ENCODE data around the gene KRT78. TPM values are rescaled to one million over a fixed set of nuclear protein-coding genes. Genes with fewer than 3 reads are reported as not detected.
"Not testable (repeated sequence)": the region's sequence is repeated elsewhere in the genome, so short reads cannot be mapped to it uniquely, and the experiment has no call there.

Gene KRT78
- total RNA-seq, 1 donor from 2014 or later = not detected

- intact Hi-C loops (cut with micrococcal nuclease) = no loop called here
These were observed 22.7 kb upstream of the KRT78 start for GRCh38 chr12:52871291-52872039.

DNA sequence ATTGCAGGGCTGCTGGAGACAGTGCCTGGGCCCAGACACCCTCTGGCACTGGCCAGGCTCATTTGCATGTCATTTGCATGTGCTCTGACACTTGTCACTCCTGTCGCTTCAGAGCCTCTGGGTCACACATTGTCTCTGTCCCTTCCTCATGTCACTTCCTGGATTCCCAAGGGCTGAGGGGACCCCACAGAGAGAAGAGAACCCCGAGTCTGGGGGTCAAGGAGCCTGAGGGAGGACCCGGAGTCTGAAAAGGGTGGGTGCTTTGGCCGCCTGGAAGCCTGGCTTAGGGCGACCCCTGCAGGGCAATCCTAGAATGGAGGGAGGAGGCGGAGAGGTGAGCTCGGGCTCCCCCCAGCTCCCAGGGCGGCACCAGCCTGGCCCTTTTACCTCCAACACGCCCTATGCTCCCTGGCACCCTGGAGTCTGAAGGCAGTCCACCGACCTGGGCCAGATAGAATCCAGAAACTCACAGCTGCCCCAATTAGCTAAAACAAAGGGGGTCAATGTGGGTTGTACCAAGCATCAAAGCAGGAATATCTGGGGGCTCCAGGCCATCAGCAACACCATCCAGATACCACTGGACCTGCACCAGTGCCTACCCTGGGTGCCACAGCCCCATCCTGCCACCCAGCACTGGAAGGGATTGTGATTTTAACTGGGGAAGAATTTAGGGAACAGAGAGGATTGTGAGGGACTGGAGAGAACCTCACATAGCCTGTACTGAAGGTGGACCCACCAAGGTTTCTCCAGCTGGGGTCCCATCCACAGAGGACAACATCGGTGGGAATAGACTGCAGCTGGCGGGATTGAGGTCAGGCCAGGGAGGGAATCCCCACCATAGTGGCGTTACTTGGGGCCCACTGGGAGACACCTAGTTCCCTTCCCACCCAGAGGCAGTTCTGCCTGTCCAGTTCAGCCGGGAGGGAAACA lies 21.8 kb upstream of the KRT78 start:
- intact Hi-C loops (cut with micrococcal nuclease) = loop anchor here (1.0 kb wide), 1 partner anchor 287 kb away; no protein-coding TSS in a partner anchor

DNA sequence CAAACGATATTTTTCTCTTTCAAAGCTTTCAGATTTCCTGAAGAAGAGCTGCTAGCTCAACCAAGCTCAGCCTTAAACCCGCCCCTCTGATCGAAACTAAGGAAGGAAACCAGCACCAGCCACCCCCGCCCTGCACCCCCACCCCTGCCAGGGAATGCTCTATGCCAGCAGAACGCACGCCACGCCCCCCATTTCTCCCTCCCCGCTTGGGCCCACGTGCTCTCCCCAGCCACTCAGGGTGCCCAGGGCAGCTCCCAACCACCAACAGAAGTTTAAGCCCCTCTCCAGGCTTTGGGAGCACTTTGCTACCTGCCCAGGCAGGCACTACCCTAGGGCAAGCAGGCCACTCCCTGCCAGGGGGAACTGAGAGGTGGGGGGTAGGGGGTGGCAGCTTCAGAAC lies 18.8 kb upstream of the KRT78 start:
- intact Hi-C loops (cut with micrococcal nuclease) = no loop called here

GRCh38 chr12:52867152-52867551 lies 18.4 kb upstream of the KRT78 start:
- intact Hi-C loops (cut with micrococcal nuclease) = no loop called here

GRCh38 chr12:52865090-52865944 lies 16.5 kb upstream of the KRT78 start:
- intact Hi-C loops (cut with micrococcal nuclease) = no loop called here

GRCh38 chr12:52862023-52862422 lies 13.2 kb upstream of the KRT78 start:
- intact Hi-C loops (cut with micrococcal nuclease) = no loop called here

DNA sequence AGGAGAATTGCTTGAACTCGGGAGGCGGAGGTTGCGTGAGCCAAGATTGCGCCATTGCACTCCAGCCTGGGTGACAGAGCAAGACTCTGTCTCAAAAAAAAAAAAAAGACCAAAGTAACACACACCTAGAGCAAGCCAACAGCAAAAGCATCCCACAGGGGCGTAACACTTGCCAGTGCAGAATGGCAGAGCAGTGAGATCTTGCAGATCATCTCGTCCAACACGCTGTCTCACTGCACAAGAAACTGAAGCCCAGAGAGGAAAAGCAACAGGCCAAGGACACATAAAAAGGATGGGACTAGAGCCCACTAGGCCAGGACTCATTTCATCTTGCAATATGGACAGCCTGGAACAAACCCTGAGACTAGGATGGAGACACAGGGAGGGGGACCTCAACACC lies 12.7 kb upstream of the KRT78 start:
- intact Hi-C loops (cut with micrococcal nuclease) = no loop called here

DNA sequence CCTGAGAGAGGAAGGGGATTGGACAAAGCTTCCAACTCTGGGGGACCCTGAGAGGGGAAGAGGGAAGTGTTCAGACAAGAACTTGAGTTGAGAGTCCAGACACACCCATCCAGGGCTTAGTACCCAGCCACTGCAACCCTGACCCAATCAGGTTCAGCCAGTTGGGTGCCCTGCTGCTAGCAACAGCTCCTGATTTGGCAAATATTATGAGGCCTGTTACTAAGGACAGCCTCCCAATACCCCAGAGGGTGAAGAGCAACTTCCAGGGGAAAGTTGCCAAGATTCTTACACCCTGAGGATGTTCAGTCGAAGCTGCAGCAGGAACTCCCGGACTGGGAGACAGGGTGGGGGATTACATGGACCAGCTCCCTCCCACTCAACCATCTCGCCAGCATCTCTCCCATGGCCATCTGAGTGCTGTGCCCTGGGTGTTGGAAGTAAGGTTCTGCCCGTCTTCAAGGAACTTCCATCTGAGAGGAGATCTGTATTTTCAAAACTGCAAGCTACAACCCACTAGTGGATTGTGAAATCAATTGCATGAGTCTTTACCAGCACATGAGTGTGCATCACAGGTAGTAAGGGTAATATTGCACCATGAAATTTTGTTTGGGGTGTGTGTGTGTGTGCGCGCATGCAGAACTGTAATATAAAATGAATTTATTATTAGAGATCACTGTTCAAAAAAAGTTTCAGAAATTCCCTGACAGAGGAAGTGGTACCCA lies 11.5 kb upstream of the KRT78 start:
- intact Hi-C loops (cut with micrococcal nuclease) = no loop called here

DNA sequence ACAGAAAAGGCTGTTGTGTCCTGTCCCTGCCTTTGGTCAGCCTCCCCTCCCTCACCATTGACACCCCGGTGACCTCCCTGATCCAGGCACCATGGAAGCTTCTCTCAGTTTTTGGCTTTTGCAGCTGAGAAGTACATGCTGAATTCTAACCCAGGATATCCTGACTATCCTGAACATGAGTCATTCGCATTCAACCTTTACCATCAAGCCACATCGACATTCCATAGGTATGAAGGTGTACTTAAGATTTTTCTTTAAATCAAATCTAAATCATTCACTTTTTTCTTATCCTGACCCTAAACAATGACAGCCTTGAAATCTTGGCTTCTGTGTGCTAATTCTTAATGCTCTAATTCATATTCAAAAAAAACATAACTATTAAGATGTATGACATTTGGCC lies 8.7 kb upstream of the KRT78 start:
- intact Hi-C loops (cut with micrococcal nuclease) = no loop called here

DNA sequence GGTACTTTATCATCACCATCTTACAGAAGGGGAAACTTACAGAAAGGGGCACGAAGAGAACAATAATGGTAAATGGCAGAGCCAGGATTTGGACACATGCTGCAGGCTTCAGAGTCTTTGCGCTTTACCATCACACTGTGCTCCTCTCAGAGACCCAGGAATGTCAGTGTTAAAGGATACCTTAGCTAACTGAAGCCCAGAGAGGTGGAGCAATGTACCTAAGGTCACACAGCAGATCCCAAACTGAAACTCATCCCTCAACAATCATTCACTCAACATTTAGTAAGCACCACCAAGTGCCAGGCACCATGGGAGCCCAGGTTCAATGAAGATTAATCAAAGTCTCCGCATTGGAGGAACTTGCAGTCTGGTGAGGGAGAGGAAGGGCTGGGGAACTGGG lies 8.0 kb upstream of the KRT78 start:
- intact Hi-C loops (cut with micrococcal nuclease) = no loop called here

DNA sequence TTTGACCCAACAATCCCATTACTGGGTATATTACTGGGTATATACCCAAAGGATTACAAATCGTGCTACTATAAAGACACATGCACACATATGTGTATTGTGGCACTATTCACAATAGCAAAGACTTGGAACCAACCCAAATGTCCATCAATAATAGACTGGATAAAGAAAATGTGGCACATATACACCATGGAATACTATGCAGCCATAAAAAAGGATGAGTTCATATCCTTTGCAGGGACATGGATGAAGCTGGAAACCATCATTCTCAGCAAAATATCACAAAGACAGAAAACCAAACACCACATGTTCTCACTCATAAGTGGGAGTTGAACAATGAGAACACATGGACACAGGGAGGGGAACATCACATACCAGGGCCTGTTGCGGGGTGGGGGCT lies 7.3 kb upstream of the KRT78 start:
- intact Hi-C loops (cut with micrococcal nuclease) = not testable (repeated sequence)

DNA sequence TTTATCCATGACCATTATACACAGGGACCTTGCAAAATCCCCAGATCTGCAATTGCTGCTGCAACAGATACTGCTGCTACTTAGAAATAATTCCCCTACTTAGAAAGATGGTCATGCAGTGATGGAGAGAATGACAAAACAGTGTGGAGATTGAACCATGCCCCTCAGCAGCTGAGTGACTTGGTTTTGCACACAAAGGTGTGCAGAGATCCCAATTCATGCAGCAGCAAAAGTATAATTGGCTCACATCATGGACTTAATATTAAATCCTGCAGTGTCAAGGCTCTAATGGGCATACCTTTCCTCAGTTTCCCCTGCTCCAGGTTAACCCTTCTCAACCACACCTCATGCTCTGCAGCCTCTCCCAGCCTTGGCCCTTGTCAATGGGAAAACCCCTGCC lies 3.0 kb upstream of the KRT78 start:
- intact Hi-C loops (cut with micrococcal nuclease) = no loop called here

- intact Hi-C loops (cut with micrococcal nuclease) = no loop called here
These were observed 1.9 kb upstream of the KRT78 start for GRCh38 chr12:52850681-52851080.

DNA sequence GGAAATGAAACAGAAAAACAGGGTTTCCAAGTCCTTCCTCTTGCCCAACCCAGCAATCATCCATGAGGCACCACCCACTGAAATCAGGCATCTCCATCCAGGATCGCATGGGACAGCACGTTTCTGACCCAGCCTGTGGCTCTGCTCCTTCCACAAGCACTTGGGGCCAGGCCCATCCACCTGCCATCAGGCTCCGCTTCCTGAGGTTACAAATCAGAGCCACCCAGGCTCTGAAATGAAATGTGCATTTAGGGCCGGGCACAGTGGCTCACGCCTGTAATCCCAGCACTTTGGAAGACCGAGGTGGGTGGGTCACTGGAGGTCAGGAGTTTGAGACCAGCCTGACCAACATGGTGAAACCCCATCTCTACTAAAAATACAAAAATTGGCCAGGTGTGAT lies 717 bp upstream of the KRT78 start:
- intact Hi-C loops (cut with micrococcal nuclease) = no loop called here

DNA sequence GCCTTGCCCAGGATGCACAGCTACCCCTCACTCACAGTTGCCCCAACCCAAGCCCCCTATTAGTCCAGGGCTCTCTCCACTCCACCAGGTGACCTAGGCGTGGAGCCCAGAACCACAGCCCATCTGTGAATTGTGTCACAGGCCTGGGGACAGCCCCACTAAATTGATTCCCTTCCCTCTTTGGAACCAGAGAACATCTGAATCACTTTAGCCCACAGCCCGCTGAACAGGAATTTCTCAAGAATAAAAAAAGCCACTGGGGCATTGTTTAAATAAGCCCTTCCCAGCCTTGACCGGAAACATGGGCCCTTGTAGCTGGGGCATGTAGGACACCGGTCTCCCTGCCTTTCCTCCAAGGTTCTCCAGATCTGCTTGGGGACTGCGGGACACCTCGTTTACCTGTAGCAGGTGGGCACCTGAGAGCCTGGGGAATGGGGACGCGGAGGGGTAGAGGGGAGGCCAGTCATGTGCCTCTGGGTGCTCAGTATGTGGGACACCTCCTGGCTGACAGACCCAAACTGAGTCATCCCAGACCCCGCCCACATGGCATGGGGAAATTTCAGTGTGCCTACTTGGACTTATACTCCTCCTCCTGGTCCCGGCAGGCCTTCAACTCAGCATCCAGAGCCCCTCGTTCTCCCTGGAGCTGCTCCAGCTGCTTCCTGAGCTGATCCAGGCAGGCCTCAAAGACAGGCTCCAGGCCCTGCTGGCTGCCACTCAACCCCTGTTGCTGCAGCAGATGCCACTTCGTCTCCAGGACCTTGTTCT lies 1.3 kb downstream of the KRT78 start:
- intact Hi-C loops (cut with micrococcal nuclease) = no loop called here

DNA sequence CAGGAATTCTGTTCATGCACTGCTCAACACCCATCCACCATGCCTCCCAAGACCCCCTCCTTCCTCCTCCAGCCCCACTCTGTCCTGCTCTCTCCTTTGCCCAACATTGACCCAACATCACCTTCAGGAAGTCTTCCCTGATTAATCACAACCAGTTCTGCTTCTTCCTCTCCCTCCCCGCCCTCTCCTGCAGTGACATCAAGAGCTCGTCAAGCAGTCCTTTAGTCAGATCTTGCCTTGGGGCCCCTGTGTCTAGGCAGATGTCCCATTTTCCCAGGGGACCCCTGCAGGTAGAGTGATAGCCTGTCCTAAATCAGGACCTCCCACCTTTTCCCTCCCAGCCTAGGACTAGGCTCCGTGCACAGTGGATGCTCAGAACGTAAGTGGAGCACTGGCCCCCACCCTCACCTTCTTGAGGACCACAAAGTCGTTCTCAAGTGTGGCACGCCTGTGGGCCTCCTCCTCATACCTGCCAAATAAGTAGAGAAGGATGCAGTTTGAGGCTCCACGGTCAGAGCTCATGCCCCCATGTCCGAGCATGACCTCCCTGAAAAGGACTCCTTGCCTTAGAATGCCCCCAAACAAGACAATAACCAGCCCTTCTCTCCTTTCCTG lies 2.3 kb downstream of the KRT78 start:
- intact Hi-C loops (cut with micrococcal nuclease) = no loop called here

- intact Hi-C loops (cut with micrococcal nuclease) = no loop called here
These were observed 2.8 kb downstream of the KRT78 start for GRCh38 chr12:52845946-52846345.

DNA sequence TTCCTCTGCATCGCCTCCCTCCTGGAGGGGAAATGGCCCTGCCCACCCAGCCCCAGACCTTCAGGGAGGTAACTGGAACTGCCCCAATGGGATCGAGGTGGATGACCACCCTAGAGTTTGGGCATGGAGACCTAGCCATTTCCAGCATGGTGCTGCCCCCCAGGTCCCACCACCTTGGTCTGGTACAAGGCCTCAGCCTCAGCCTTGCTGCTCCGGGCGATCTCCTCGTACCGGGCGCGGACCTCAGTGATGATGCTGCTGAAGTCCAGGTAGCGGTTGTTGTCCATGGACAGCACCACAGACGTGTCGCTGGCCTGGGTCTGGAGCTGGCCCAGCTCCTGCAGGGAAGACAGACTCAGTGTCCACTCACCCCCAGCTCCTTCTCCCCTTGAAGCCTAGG lies 4.4 kb downstream of the KRT78 start:
- intact Hi-C loops (cut with micrococcal nuclease) = no loop called here

GRCh38 chr12:52839436-52840105 lies 9.2 kb downstream of the KRT78 start:
- intact Hi-C loops (cut with micrococcal nuclease) = no loop called here

Data from T-helper 2 cell treated with Interferon-gamma antibody and Interleukin-4, amounts not matched to agents 100 ng/mL and 5 ng/mL, for 36 hours (primary cell).